SU-DHL-6 (cell line): Measurements from ENCODE around the gene NLGN1.

Experiments used
- EZH2phosphoT487 ChIP-seq: fragments of 200-600 bp; sonication (generic), shearing (Covaris generic); conservative IDR thresholded peaks from 2 replicates; pipeline ENCODE4 v1.6.1; 2018; ENCODE audit warnings: mild to moderate bottlenecking, antibody characterized with exemption, low read length, moderate library complexity, mixed read lengths
- TF ChIP-seq, protein P1 (sequence below): fragments of 200-600 bp; sonication (generic); IDR thresholded peaks from one replicate; pipeline ENCODE4 v1.5.1; 2017; ENCODE audit warnings: antibody characterized with exemption, mild to moderate bottlenecking, low read length, moderate library complexity; ENCODE audit not compliant: insufficient read depth, poor library complexity, severe bottlenecking

DNA sequence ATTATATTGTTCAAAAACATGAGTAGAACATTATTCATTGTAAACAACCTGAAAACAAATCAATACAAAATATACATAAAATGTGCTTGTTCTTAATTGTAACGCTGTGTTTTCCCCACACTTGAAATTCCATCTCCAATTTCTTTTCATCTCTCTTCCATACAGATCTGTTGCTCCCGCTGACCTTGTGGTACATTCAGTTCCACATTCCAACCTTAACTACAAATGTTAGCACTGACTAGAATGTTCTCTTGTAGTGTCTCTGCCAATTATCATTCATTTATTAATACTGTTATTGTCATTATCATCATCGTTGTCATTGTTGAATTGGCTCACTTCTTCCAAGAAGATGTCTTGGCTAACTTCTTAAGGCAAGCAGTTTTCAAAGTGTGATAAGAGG is 65.7 kb downstream of the NLGN1 start:
- TF ChIP-seq, protein P1, sequence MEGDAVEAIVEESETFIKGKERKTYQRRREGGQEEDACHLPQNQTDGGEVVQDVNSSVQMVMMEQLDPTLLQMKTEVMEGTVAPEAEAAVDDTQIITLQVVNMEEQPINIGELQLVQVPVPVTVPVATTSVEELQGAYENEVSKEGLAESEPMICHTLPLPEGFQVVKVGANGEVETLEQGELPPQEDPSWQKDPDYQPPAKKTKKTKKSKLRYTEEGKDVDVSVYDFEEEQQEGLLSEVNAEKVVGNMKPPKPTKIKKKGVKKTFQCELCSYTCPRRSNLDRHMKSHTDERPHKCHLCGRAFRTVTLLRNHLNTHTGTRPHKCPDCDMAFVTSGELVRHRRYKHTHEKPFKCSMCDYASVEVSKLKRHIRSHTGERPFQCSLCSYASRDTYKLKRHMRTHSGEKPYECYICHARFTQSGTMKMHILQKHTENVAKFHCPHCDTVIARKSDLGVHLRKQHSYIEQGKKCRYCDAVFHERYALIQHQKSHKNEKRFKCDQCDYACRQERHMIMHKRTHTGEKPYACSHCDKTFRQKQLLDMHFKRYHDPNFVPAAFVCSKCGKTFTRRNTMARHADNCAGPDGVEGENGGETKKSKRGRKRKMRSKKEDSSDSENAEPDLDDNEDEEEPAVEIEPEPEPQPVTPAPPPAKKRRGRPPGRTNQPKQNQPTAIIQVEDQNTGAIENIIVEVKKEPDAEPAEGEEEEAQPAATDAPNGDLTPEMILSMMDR = no peak
- no peak for TF ChIP-seq EZH2phosphoT487
